GM18951 (cell line): ENCODE results near the gene ZBTB46.
"Not testable (repeated sequence)": the region's sequence is repeated elsewhere in the genome, so short reads cannot be mapped to it uniquely, and the experiment has no call there.

Experiments used
- POLR2A ChIP-seq: IDR thresholded peaks from 4 replicates; pipeline ENCODE4 v1.6.1; 2011; ENCODE audit warnings: mild to moderate bottlenecking; ENCODE audit not compliant: insufficient read length, insufficient read depth; ENCODE audit errors: extremely low read depth
- in situ Hi-C: fragments of 300-500 bp; cut with MboI; formaldehyde crosslinking; loops from one replicate; pipeline ENCODE4 v1.12.0; 2022; ENCODE audit warnings: low sequenced_read_pairs, mixed read lengths, inconsistent platforms; ENCODE audit not compliant: unreplicated experiment

The ZBTB46 gene

GRCh38 chr20:63734111-63734945, 96.7 kb downstream of the ZBTB46 start:
- no peak for TF ChIP-seq POLR2A
- in situ Hi-C loops, result no loop called here

- no peak for TF ChIP-seq POLR2A
- in situ Hi-C loops, result no loop called here
Measured at GRCh38 chr20:63733579-63734081, 97.4 kb downstream of the ZBTB46 start.

DNA sequence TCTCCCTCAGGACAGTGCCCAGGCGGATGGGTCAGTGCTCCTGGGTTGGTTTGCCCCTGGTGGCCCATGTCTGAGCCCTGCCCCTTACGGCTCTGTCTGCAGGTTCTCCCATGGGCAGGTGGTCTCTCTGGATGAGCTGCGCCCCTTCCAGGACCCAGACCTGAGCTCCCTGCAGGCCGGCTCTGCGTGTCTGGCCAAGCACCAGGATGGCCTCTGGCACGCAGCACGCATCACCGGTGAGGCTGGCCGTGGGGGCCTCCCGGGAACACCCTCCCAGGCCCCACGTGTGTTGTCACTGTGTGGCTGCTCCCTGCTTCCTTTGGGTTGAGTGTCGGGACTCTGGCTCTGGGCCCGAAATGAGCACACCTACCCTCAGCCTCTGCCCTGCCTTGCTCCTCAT, 97.9 kb downstream of the ZBTB46 start:
- in situ Hi-C loops, result no loop called here
- TF ChIP-seq POLR2A, result no peak

DNA sequence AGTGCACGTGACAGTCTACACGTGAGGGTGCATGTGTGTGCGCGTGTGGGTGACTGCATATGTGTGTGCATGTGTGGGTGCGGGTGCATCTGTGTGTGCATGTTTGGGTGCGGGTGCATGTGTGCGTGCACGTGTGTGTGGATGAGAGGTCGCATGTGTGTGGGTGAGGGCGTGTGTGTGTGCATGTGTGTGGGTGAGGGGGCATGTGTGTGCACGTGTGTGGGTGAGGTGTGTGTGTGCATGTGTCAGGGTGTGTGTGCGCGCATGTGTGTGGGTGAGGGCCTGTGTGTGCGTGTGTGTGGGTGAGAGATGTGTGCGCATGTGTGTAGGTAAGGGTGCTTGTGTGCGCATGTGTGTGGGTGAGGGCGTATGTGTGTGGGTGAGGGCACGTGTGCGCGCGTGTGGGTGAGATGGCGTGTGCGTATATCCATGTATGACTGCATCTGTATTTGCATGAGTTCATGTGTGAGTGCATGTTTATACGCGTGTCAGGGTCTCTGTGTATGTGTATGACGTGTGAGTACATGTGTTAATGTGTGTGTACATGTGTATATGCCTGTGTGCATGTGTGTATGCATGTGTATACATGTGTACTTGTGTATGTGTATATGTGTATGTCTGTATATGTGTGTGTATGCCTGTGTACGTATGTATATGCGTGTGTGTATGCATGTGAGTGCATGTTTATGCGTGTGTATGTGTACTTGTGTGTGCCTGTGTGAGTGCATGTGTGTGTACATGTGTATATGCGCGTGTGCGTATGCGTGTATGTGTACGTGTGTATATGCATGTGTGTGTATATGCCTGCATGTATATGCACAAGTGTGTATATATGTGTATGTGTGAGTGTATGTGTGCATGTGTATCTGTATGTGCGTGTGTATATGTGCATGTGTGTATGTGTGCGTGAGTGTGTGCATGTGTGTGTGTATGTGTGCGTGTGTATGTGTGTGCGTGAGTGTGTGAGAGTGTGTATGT, 98.7 kb downstream of the ZBTB46 start:
- in situ Hi-C loops, result no loop called here

GRCh38 chr20:63731410-63731809, 99.7 kb downstream of the ZBTB46 start:
- in situ Hi-C loops, result no loop called here
- TF ChIP-seq POLR2A, result no peak

More for the DNA sequence above, 98.7 kb downstream of the ZBTB46 start:
- TF ChIP-seq POLR2A, result no peak

DNA sequence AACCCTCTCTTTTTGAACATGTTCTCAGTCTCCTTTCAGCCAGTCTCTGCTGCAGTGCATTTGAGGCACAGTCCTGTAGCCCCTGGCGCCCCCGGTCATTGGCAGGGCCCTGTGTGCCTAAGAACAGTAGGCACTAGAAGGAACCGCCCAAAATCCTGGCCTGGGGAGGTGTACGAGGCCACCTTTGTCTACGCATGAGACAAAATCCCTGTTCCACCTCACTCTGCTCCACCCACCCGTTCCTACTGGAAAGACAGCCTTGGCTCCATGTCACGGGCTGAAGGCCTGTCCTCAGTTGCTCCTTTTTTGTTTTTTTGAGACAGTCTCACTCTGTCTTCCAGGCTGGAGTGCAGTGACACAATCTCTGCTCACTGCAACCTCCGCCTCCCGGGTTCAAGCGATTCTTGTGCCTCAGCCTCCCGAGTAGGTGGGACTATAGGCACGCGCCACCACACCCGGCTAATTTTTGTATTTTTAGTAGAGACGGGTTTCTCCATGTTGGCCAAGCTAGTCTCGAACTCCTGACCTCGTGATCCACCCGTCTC, 100.8 kb downstream of the ZBTB46 start:
- in situ Hi-C loops, result not testable (repeated sequence)

GRCh38 chr20:63722967-63723622, 108.0 kb downstream of the ZBTB46 start:
- in situ Hi-C loops, result not testable (repeated sequence)

DNA sequence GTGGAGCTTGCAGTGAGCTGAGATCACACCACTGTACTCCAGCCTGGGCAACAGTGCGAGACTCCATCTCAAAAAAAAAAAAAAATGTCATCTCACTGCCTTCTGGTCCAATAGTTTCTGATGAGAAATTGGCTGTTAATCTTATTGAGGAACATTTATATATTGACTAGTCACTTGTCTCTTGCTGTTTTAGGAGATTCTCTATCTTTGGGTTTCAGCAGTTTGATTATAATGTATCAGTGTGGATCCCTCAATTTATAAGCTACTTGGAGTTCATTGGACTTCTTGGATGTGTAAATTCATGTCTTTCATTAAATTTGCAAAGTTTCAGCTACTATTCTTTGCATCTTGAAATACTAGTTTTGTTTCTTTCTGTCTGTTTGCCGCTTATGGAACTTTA, 112.1 kb downstream of the ZBTB46 start:
- in situ Hi-C loops, result no loop called here
- TF ChIP-seq POLR2A, result no peak

DNA sequence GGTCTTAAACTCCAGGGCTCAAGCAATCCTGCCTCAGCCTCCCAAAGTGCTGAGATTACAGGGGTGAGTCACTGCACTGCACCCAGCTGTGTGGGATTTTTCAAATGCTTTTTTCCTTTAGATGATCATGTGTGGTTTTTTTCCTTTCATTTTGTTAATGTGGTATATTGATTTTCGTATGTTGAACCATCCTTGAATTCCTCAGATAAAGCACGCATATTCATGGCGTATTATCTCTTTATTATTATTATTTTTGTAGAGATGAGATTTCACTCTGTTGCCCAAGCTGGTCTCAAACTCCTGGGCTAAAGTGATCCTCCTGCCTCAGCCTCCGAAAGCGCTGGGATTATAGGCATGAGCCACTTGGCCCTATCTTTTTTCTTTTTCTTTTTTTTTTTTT, 116.2 kb downstream of the ZBTB46 start:
- TF ChIP-seq POLR2A, result no peak
- in situ Hi-C loops, result no loop called here

DNA sequence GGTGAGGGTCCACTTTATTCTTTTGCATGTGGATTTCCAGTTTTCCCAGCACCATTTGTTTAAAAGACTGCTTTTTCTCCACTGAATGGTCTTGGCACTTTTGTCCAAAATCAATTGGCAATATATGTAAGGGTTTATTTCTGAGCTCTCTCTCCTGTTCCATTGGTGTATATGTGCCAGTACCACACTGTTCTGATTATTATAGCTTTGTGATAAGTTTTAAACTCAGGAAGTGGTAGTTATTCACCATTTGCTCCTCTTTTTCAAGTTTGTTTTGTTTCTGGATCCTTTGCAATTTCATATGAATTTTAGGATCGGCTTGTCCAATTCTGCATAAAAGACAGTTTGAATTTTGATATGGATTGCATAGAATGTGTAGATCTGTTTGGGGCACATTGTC, 118.9 kb downstream of the ZBTB46 start:
- no peak for TF ChIP-seq POLR2A
- in situ Hi-C loops, result no loop called here

DNA sequence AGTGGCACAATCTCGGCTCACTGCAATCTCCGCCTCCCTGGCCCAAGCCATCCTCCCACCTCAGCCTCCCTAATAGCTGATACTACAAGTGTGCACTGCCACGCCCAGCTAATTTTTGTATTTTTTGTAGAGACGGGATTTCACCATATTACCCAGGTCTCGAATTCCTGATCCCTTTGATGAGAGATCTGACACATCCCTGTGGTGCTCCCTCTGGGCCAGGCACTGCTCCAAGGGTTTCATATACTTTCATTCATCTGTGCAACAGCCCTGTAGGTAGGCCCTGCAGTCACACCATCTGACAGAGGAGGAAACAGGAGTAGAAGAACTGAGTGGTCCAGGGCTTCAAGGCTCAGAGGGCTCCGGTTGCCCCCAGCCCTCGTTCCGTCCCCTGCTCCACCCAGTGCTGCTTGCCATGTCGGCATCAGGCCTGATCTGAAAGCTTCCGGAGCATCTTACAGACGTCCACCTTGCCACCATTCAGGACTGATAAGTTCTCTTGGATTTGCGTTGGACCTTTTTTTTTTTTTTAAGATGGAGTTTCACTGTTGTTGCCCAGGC, 119.9 kb downstream of the ZBTB46 start:
- no peak for TF ChIP-seq POLR2A
- in situ Hi-C loops, result no loop called here

- TF ChIP-seq POLR2A, result no peak
- in situ Hi-C loops, result no loop called here
Measured at GRCh38 chr20:63709149-63709527, 121.9 kb downstream of the ZBTB46 start.

GRCh38 chr20:63708301-63709148, 122.5 kb downstream of the ZBTB46 start:
- in situ Hi-C loops, result no loop called here
- no peak for TF ChIP-seq POLR2A
